Measurements from ENCODE around the gene ISYNA1. TPM values are rescaled to one million over a fixed set of nuclear protein-coding genes. Genes with fewer than 3 reads are reported as not detected.

ISYNA1 gene
- total RNA-seq, 1 donor from 2014 or later = 6.3 TPM

DNA sequence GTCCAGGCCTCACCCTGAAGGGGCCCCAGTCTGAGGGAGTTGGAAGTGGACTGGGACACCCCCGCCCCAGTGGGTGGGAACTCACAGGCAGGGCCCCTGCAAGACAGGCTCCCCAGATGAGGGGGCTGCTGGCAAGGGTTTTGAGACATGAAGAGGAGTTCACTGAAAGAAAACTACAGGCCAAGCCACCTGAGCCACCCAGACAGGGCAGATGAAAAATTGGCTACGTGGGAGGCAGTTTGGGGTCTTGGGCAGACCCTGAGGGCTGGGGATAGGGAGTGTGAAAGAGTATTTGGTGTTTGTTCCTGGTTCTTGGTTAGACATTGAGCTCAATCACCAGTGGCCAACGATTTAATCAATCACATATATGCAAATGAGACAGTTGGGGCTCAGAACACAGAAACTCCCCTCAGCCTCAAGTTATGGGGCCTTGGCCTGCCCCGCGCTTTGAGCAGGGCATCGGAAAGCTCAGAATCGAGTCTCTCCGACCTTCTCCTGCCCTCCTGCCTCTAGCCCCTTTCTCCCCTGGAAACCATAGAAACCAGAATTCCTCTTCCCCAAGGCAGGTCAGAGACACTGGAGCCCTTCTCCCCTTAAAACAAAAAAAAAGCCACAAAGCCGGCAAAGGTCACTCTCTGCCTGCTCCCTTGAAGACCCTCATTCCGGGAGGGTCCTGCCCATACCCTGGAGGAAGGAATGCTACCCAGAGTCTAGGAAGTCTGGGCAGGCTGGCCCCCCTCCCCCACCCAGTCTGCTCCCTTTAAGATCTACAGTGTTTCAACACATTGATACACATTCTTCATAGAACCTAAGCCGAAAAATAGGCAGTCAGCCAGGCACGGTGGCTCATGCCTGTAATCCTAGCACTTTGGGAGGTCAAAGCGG lies 1.3 kb upstream of the ISYNA1 start:
- CTCF ChIA-PET = interaction anchor here (0.8 kb wide), 1 partner anchor 11 kb away, joined by 3 read pairs; no protein-coding TSS in a partner anchor
- peaks cover 36% of the 10 kb centered on the region for H3K4me1 Mint-ChIP-seq
- TF ChIP-seq, protein P1, sequence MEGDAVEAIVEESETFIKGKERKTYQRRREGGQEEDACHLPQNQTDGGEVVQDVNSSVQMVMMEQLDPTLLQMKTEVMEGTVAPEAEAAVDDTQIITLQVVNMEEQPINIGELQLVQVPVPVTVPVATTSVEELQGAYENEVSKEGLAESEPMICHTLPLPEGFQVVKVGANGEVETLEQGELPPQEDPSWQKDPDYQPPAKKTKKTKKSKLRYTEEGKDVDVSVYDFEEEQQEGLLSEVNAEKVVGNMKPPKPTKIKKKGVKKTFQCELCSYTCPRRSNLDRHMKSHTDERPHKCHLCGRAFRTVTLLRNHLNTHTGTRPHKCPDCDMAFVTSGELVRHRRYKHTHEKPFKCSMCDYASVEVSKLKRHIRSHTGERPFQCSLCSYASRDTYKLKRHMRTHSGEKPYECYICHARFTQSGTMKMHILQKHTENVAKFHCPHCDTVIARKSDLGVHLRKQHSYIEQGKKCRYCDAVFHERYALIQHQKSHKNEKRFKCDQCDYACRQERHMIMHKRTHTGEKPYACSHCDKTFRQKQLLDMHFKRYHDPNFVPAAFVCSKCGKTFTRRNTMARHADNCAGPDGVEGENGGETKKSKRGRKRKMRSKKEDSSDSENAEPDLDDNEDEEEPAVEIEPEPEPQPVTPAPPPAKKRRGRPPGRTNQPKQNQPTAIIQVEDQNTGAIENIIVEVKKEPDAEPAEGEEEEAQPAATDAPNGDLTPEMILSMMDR (IDR thresholded peaks at IDR 0.05) = no peak
- no peaks in the 10 kb centered on the region for H3K9me3 Mint-ChIP-seq
- H3K4me3 Mint-ChIP-seq = peak overlapping the region; percentile 24
- ATAC-seq (ENCODE audit: low read depth) (no peak), DNase-seq (no peak)
- no peaks in the 10 kb centered on the region for H3K27me3 Mint-ChIP-seq
- peak overlapping the region; percentile 46 for H3K27ac Mint-ChIP-seq
- POLR2A ChIA-PET = interaction anchor here (0.6 to 1.5 kb wide), 7 partner anchors 8 to 491 kb away, joined by 3 to 9 read pairs (median 3); partner anchors contain the start of genes COPE, DDX49 and SSBP4
- peaks cover 12% of the 10 kb centered on the region for H3K36me3 Mint-ChIP-seq (ENCODE audit: low read depth)
- intact Hi-C loops (cut with micrococcal nuclease) = loop anchor here (5.0 kb wide), 1 partner anchor 393 kb away; the partner anchor contains the start of gene UPF1

DNA sequence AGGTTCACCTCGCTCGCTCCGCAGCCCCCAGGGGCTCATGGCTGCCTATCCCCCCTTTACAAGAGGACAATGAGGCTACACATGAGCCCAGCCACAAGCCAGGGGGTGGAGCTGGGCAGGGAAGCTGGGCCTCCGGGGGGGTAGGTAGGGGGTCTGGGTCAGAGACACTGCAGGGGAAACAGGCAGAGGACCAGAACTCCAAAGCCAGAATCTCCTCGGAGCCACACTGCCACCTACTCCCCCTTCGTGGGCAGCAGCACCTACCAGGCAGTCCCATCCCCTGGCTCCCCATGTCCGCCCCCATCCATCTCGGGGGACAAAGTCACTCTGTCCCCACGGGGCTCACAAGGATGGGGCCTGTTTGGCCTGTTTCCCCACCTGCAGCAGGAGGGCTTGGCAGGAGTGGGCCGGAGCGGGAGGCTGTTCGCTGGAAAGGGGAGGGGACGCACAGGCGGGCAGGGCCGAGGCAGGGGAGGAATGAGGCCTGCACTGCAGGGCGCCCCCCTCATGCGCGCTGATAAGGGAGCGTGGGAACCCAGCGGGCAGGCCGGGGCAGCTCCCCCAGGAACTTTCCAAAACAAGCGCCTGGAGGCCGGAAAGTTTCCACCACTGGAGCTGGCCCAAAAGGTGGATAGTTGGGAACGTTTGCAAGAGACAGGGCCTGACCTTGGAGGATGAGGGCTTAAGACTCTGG lies 545 bp upstream of the ISYNA1 start:
- ChIA-PET CTCF (interaction anchor here (0.8 kb wide), 1 partner anchor 12 kb away, joined by 3 read pairs; no protein-coding TSS in a partner anchor), POLR2A (interaction anchor here (0.6 to 1.5 kb wide), 4 partner anchors 18 to 481 kb away, joined by 3 to 9 read pairs (median 4); partner anchors contain the start of genes COPE and DDX49)
- no peak overlapping the region for H3K27ac Mint-ChIP-seq
- H3K4me3 Mint-ChIP-seq = no peak overlapping the region
- H3K27me3 Mint-ChIP-seq = no peaks in the 10 kb centered on the region
- TF ChIP-seq, protein P1 (IDR thresholded peaks at IDR 0.05) = no peak
- no peak for DNase-seq
- no peak for ATAC-seq (ENCODE audit: low read depth)
- intact Hi-C loops (cut with micrococcal nuclease) = loop anchor here (5.0 kb wide), 1 partner anchor 394 kb away; the partner anchor contains the start of gene UPF1
- H3K36me3 Mint-ChIP-seq (ENCODE audit: low read depth) = peaks cover 4% of the 10 kb centered on the region
- peaks cover 39% of the 10 kb centered on the region for H3K4me1 Mint-ChIP-seq
- no peaks in the 10 kb centered on the region for H3K9me3 Mint-ChIP-seq

DNA sequence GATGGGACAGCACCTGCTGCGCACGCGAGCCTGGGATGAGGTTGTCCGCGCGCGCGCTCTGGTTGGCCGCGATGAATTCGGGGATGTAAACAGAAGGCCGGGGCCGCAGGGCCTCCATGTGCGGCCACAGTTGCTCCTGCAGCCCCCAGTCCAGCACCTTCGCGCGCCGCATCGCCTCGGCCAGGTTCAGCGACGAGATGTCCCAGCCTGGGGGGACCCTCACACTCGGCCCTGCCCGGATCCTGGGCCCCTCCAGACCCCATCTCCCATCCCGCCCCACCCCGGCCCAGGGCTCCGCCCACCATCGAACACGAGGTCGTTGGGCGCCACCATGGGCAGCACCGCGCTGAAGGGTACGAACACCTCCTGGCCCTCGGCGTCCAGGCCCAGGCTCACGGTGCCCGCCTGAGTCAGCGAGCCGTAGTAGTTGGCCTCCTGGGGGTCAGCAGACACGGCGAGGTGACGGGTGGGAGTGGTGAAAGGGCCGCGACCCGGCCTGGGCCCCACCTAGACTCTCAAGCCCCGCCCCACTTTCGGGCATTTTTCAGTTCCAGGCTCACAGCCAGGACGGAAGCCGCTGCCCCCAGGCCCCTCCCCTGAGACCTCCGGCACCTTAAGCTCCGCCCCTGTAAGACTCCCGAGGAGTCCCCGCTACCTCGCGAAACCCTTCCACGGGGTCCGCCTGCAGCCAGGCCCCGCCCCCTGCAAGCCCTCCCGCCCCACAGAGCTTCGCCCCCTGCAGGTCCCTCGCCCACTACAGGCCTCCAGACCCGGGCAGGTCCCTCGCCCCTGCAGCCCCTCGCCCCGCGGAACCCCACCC lies 1.1 kb downstream of the ISYNA1 start:
- ChIA-PET POLR2A (interaction anchor here (0.5 to 1.1 kb wide), 6 partner anchors 9 to 483 kb away, joined by 3 to 8 read pairs (median 4); partner anchors contain the start of genes COPE, DDX49 and KXD1), CTCF (no interaction called here)
- peaks cover 38% of the 10 kb centered on the region for H3K4me1 Mint-ChIP-seq
- TF ChIP-seq, protein P1 (IDR thresholded peaks at IDR 0.05) = no peak
- no peaks in the 10 kb centered on the region for H3K36me3 Mint-ChIP-seq (ENCODE audit: low read depth)
- peak; percentile 72 for ATAC-seq (ENCODE audit: low read depth)
- no peaks in the 10 kb centered on the region for H3K9me3 Mint-ChIP-seq
- intact Hi-C loops (cut with micrococcal nuclease) = loop anchor here (1.0 to 5.0 kb wide), 4 partner anchors 8 to 395 kb away; partner anchors contain the start of genes ELL and UPF1
- H3K4me3 Mint-ChIP-seq = peak overlapping the region; percentile 78
- DNase-seq = peak; percentile 71
- H3K27ac Mint-ChIP-seq = no peak overlapping the region
- H3K27me3 Mint-ChIP-seq = no peaks in the 10 kb centered on the region

- Mint-ChIP-seq H3K36me3 (ENCODE audit: low read depth) (no peaks in the 10 kb centered on the region), H3K9me3 (no peaks in the 10 kb centered on the region), H3K27ac (no peak overlapping the region), H3K4me3 (peak overlapping the region; percentile 69), H3K27me3 (no peaks in the 10 kb centered on the region), H3K4me1 (peaks cover 36% of the 10 kb centered on the region)
- ChIA-PET CTCF (interaction anchor here (0.9 kb wide), 2 partner anchors 17 to 56 kb away, joined by 3 to 4 read pairs; no protein-coding TSS in a partner anchor), POLR2A (interaction anchor here (0.7 kb wide), 1 partner anchor 17 kb away, joined by 3 read pairs; no protein-coding TSS in a partner anchor)
- TF ChIP-seq, protein P1 (IDR thresholded peaks at IDR 0.05) = no peak
- ATAC-seq (ENCODE audit: low read depth) = no peak
- DNase-seq = no peak
- intact Hi-C loops (cut with micrococcal nuclease) = loop anchor here (2.0 to 5.0 kb wide), 2 partner anchors 15 to 396 kb away; partner anchors contain the start of gene UPF1
These were observed 1.9 kb downstream of the ISYNA1 start for GRCh38 chr19:18435842-18436670.

Data from activated B cell treated with CpG ODN at 0.5 μM for 24 hours (primary cell).